ENCODE results near the gene COL4A2. TPM values are rescaled to one million over a fixed set of nuclear protein-coding genes. Genes with fewer than 3 reads are reported as not detected.

Gene COL4A2
- total RNA-seq, 1 experiment from 2014 or later: 1.6 TPM

GRCh38 chr13:110456550-110456949, 149.5 kb downstream of the COL4A2 start:
- H3K9me3 ChIP-seq (ENCODE audit: control insufficient read depth in 1 of 2, insufficient read depth in 1 of 2, low read depth in 1 of 2, low read length in 2 of 2): no peaks in the 10 kb centered on the region
- no peaks in the 10 kb centered on the region for H4K20me1 ChIP-seq (ENCODE audit: insufficient read depth)
- ATAC-seq (no peak), DNase-seq (ENCODE audit: low read depth, low spot score) (no peak)
- RAD21 ChIA-PET (ENCODE audit: low non-redundant PET in 1 of 2, low total read pairs in 2 of 2, uncharacterized antibody in 2 of 2, unreplicated experiment in 2 of 2): interaction anchor here (1.2 to 1.4 kb wide), 2 partner anchors 105 to 159 kb away, joined by 3 read pairs; partner anchors contain the start of genes NAXD (in 1 of the 2) and RAB20 (in 1 of the 2)
- H3K27ac ChIP-seq (ENCODE audit: low read depth, low read length): no peak overlapping the region
- CTCF ChIA-PET: interaction anchor here (0.6 to 1.8 kb wide), 22 partner anchors 8 to 452 kb away, joined by 3 to 9 read pairs (median 4); partner anchors contain the start of genes NAXD and RAB20
- peak overlapping the region; percentile 64; the same call in 1 of the 2 replicates for H3K4me2 ChIP-seq (ENCODE audit: low read length)
- peak overlapping the region; percentile 81 for H2AFZ ChIP-seq (ENCODE audit: low read depth, low read length, poor library complexity, severe bottlenecking)
- peaks cover 0 to 15% of the 10 kb centered on the region in 2 experiments; a peak in 3 of 4 replicates for H3K4me1 ChIP-seq (ENCODE audit: control insufficient read depth in 1 of 2, insufficient read depth in 2 of 2, low read length in 2 of 2)
- H3K9ac ChIP-seq (ENCODE audit: low read length): no peak overlapping the region
- no peak for TF ChIP-seq ZNF274 (IDR thresholded peaks at IDR 0.05; ENCODE audit: low read depth, low read length)
- TF ChIP-seq TCF7L2 (IDR thresholded peaks at IDR 0.05; ENCODE audit: borderline replicate concordance, extremely low read depth, insufficient read depth, insufficient read length): no peak
- no peak for TF ChIP-seq CTCF (IDR thresholded peaks at IDR 0.05 in 2 of 3, conservative IDR thresholded peaks at IDR 0.05 in 1 of 3; ENCODE audit: borderline replicate concordance in 1 of 3, insufficient read depth in 1 of 3, low read depth in 2 of 3, low read length in 2 of 3)
- TF ChIP-seq SP1 (IDR thresholded peaks at IDR 0.05; ENCODE audit: low read depth): no peak
- TF ChIP-seq CEBPB (IDR thresholded peaks at IDR 0.05; ENCODE audit: low read depth): no peak
- no peak for TF ChIP-seq EZH2phosphoT487 (IDR thresholded peaks at IDR 0.05; ENCODE audit: borderline replicate concordance)
- TF ChIP-seq YY1 (IDR thresholded peaks at IDR 0.05; ENCODE audit: extremely low read depth, insufficient replicate concordance, low read depth, low read length): no peak
- no peaks in the 10 kb centered on the region for H3K27me3 ChIP-seq (ENCODE audit: insufficient read depth, low read length)
- H3K9me2 ChIP-seq (ENCODE audit: insufficient read depth): no peaks in the 10 kb centered on the region
- no peaks in the 10 kb centered on the region for H3K79me2 ChIP-seq (ENCODE audit: insufficient read depth, low read length)
- POLR2A ChIA-PET: interaction anchor here (0.7 kb wide), 1 partner anchor 256 kb away, joined by 3 read pairs; no protein-coding TSS in a partner anchor
- H3K36me3 ChIP-seq (ENCODE audit: control insufficient read depth in 1 of 2, insufficient read depth in 2 of 2, low read length in 2 of 2): no peaks in the 10 kb centered on the region
- intact Hi-C loops (cut with micrococcal nuclease): loop anchor here (1.0 to 10.0 kb wide), 3 partner anchors 108 to 363 kb away; partner anchors contain the start of gene RAB20
- BruUV-seq (replicated peaks): no TSS peak
- H3K4me3 ChIP-seq (replicated peaks in 1 of 2; ENCODE audit: low read depth in 1 of 2, low read length in 2 of 2): no peak overlapping the region
